ENCODE measurements around the gene MLLT1. TPM values are rescaled to one million over a fixed set of nuclear protein-coding genes. Genes with fewer than 3 reads are reported as not detected.

MLLT1 gene
- total and polyA plus RNA-seq, 7 donors = 9.9 to 25.5 (median 16.3) TPM

DNA sequence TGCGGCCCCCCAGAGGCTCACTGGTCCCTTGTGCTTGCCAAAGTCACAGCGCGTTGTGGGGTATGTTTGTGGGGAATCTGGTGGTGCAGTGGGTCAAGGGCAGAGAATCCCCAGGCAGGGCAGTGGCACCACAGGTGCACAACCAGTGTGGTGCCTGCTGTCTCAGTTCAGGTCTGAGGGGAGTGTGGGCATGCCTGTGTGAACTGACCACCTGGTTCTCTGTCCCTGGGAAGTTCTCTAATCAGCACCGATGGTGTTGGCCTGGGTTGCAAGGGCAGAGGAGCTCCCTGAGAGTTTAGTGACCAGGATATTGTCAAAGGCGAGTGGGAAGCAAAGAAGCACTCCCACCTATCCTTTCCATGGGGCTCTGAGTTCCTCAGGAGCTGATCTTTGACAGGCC lies 106.6 kb downstream of the MLLT1 start:
- TF ChIP-seq EP300 (IDR thresholded peaks at IDR 0.05) (no peak), POLR2A (IDR thresholded peaks at IDR 0.05) (no peak), POLR2AphosphoS5 (IDR thresholded peaks at IDR 0.05) (no peak), CTCF (IDR thresholded peaks at IDR 0.05) (no peak)
- H3K9me3 ChIP-seq = peaks cover 0 to 3% (median 0%) of the 10 kb centered on the region in 4 donors
- DNase-seq = no peak
- H3K27me3 ChIP-seq = no peaks in the 10 kb centered on the region
- intact Hi-C loops (cut with DNase I) = no loop called here
- H3K4me1 ChIP-seq = no peaks in the 10 kb centered on the region
- no peaks in the 10 kb centered on the region for H3K36me3 ChIP-seq
- H3K4me3 ChIP-seq = no peak overlapping the region
- H3K27ac ChIP-seq = no peak overlapping the region
- 86 to 92% methylated on average over 5 of the region's 5 CpGs for WGBS, 2 donors

DNA sequence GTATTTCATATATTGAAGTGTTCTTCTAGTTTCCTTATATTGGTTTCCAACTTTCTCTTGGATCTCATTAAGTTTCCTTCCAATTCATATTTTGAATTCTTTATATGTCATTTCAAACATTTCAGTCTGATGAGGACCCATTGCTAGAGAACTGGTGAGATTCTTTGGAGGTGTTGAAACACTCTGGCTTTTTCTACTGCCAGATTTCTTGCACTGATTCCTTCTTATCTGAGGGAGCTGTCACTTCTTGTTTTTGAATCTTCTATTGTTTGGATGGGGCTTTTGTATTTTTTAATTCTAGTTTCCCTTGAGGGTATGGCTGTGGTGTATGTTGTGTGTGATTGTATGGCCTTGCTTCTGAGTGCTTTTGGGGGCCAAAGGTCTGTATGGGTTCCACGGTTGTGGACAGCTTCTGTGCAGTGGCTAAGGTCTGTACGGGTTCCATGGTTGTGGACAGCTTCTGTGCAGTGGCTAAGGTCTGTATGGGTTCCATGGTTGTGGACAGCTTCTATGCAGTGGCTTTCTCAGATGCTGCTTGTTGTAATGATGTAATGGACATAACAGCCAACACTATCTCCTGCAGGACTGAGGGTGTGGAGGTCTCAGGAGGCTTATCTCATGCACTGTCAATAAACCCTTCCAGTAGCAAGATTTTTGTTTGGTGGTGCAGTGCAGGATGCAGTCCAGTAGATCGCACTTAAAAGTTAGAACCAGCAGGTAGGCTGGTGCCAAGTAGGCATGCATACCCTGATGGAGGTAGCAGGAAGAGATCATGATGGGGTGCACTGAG lies 107.5 kb downstream of the MLLT1 start:
- Histone ChIP-seq H3K4me1 (no peaks in the 10 kb centered on the region), H3K27ac (no peak overlapping the region), H3K4me3 (no peak overlapping the region), H3K27me3 (no peaks in the 10 kb centered on the region), H3K36me3 (no peaks in the 10 kb centered on the region), H3K9me3 (peaks cover 0 to 3% (median 0%) of the 10 kb centered on the region in 4 donors)
- no peak for TF ChIP-seq POLR2A (IDR thresholded peaks at IDR 0.05)
- TF ChIP-seq POLR2AphosphoS5 (IDR thresholded peaks at IDR 0.05) = no peak
- no peak for TF ChIP-seq EP300 (IDR thresholded peaks at IDR 0.05)
- TF ChIP-seq CTCF (IDR thresholded peaks at IDR 0.05) = no peak
- DNase-seq = no peak
- WGBS, 2 donors = 69 to 82% methylated on average over 3 of the region's 3 CpGs
- intact Hi-C loops (cut with DNase I) = no loop called here

DNA sequence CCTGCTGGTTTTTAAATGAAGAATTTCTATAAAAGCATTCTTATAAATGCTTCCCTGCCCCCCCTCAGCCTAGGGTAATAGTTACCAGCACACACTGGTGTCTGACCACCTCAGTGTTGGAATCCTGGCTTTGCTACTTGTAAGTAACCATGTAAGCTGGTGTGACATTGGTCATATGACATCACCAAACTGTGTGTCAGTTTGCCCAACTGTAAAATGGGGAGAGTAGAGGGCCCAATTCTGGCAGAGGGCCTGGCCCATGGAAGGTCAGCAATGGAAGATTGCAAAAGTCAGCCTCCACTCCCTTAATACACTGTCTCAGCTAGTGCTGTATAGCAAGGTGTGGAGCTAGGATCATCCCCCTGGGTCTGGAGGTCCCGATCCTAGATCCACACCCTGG lies 112.7 kb downstream of the MLLT1 start:
- WGBS, 2 donors = 88 to 91% methylated on average over 1 of the region's 1 CpG
- H3K4me3 ChIP-seq = no peak overlapping the region

GRCh38 chr19:6164906-6165531 lies 114.8 kb downstream of the MLLT1 start:
- WGBS, 2 donors = 76 to 88% methylated on average over 5 of the region's 5 CpGs
- intact Hi-C loops (cut with DNase I) = no loop called here

More for the DNA sequence above, 112.7 kb downstream of the MLLT1 start:
- DNase-seq = no peak
- H3K9me3 ChIP-seq = peaks cover 0 to 3% (median 0%) of the 10 kb centered on the region in 4 donors
- no peak for TF ChIP-seq POLR2A (IDR thresholded peaks at IDR 0.05)
- TF ChIP-seq EP300 (IDR thresholded peaks at IDR 0.05) = no peak
- no peak for TF ChIP-seq POLR2AphosphoS5 (IDR thresholded peaks at IDR 0.05)
- no peak for TF ChIP-seq CTCF (IDR thresholded peaks at IDR 0.05)
- H3K4me1 ChIP-seq = no peaks in the 10 kb centered on the region
- no peaks in the 10 kb centered on the region for H3K36me3 ChIP-seq
- intact Hi-C loops (cut with DNase I) = loop anchor here (2.0 kb wide), 1 partner anchor 134 kb away; no protein-coding TSS in a partner anchor
- no peak overlapping the region for H3K27ac ChIP-seq
- no peaks in the 10 kb centered on the region for H3K27me3 ChIP-seq

More at GRCh38 chr19:6164906-6165531, 114.8 kb downstream of the MLLT1 start:
- Histone ChIP-seq H3K4me1 (no peaks in the 10 kb centered on the region), H3K27me3 (no peaks in the 10 kb centered on the region), H3K9me3 (no peaks in the 10 kb centered on the region), H3K27ac (no peak overlapping the region), H3K36me3 (no peaks in the 10 kb centered on the region), H3K4me3 (no peak overlapping the region)
- DNase-seq = no peak
- TF ChIP-seq CTCF (IDR thresholded peaks at IDR 0.05) (no peak), POLR2A (IDR thresholded peaks at IDR 0.05) (no peak), POLR2AphosphoS5 (IDR thresholded peaks at IDR 0.05) (no peak), EP300 (IDR thresholded peaks at IDR 0.05) (no peak)
